CD1c-positive myeloid dendritic cell (primary cell): ENCODE measurements around the gene CD4.

Experiments
- DNase-seq: peaks from one replicate; pipeline ENCODE4 v3.0.0-alpha.2; 2016; ENCODE audit errors: extremely low spot score

CD4 gene

DNA sequence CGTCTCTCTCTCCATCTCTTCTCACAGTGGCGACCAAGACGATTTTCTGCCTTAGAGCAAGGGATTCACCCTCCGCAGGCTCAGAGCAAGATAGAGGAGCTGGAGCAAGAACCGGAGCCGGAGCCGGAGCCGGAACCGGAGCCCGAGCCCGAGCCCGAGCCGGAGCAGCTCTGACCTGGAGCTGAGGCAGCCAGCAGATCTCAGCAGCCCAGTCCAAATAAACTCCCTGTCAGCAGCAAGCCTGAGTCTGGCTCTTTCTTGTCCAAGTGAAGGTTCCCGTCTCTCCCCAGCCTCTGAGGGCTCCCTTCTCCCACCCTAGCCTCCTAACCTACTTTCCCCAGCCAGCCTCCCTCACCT, 11.1 kb upstream of the CD4 start:
- no peak for DNase-seq

DNA sequence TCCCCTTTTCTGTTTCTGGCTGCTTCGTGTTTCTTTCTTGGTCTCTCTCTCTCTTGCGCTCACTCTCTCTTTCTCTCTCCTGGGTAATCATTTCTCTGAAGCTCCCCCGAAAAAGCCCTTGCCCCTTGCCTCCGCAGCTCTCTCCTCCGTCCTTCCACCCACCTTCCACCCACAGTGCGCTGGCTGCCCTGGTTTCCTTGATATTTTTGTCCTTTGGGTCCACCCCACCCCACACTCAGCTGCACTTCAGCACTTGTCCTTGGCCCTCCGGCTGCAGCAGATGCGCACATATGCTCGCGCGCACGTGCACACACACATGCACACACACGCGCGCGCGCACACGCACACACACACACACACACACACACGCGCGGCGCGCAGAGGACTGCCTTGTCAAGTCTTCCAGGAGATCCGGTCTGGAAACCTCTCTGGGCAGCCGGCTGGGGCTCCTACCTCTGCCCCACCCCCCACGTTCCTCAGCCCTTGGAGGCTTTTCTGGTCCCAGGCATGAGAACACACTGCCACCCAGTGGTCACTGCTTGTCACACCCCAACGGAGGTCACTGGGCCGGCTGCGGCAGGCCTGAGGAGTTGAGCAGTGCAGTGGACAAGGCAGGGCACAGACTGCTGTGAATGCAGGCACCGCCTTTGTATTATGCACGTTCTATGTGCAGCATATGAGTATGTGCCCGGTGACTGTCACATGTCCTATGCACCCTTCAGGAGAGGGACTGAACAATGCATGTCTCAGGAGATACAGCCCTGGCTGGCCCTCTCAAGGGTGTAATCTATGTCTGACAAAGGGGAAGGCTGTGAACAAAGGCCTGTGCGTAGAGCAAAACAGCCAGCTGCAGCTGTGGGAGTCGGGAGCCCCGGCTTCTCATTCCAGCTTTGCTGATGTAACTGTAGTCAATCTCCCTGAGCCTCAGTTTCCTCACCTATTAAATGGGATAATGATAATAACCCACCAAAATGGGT, 10.5 kb upstream of the CD4 start:
- peak; percentile 93 for DNase-seq

DNA sequence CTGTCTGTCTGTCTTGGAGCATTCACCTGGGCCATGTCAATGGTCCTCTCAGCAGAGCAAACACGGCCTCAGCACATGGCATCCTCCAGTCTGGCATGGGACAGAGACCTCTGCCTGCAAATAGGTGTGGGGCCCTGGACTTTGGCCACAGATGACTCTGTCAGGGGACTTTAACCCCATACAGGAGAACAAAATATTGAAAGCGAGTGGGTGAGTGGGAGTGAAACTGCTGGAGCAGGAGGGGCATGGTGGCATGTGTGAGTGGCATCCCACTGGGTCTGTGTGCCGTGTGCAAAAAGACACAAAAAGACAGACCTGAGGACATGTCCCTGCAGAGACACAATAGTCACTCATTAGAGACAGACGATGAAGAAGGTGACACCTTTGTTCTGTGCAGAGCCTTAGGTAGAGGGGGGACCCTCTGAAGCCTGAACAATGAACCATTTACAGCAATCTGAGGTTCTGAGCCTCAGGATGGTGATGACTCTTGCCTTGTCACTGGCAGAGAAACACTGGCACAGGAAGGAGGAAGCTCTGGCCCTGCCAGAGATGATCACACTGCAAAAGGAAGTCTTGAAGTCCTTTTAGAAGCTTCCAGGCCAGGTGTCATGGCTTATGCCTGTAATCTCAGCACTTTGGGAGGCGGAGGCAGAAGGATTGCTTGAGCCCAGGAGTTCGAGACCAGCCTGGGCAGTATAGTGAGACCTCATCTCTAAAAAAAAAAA, 9.5 kb upstream of the CD4 start:
- DNase-seq = no peak

DNA sequence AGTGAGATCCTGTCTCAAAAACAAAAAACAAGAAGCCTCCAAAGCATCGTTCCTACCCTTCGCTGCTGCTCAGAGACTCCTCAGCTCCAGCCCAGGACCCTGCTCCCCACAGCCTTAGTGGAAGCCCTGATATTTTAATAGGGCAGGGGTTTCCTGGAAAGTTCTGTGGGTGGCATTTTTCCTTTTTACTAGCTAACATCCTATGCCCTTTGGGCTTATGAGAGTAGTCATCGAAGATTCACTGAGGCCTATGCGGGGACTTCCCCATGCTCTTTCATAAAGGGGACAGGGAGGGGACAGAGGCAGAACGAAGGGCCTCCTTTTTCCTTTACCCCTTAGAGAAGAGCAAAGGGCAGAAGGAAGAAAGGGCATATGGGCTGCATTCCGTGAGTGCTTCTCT, 8.8 kb upstream of the CD4 start:
- no peak for DNase-seq

DNA sequence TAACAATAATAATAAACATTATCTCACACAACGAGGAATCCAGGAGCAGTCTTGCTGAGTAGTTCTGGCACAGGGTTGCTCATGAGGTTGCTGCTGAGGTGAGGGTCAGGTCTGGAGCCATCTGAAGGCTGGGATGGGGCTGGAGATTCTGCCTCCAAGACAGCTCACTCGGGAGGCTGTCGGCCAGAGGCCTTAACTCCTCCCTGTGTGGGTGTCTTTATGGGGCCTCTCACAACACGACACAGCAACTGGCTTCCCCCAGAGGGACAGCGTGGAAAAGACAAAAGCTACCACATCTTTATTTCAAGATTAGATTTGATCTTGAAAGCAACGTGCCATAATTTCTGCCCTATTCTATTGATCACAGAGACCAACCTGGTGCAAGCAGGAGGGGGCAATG, 7.2 kb upstream of the CD4 start:
- DNase-seq = no peak

DNA sequence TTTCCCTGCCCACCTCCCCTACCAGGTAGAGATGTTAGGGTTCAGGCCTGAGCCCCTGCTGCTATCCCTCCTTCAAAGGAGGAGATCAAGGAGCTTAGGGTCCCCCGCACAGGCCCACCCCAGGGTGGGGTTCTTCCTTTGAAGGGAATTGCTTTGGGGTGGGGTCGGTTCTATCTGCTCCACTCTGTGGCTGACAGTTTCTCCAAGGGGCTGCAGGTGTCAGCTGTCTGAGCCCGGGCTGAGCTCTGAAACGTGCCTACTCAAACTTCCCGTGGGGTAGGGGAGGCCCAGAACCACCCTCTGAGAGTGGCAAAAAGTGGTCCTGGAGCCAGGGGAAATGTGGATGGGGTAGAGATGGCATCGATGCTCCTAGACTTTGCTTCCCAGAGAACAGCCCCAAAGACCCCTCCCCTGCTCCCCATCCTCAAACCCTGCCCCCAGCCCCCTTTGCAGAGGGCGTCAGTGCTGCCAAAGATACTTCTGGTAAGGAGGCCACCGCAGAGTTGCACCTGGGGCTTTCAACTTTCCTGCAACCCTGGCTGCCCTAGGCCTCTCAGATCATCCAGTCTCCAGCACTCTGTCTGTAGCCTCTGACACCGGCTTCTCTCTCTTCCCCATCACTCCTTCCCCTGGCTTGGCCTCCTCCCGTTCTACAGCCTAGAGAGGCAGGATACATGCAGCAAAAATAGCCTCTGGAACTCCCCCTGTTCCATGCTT, 6.3 kb upstream of the CD4 start:
- no peak for DNase-seq

DNA sequence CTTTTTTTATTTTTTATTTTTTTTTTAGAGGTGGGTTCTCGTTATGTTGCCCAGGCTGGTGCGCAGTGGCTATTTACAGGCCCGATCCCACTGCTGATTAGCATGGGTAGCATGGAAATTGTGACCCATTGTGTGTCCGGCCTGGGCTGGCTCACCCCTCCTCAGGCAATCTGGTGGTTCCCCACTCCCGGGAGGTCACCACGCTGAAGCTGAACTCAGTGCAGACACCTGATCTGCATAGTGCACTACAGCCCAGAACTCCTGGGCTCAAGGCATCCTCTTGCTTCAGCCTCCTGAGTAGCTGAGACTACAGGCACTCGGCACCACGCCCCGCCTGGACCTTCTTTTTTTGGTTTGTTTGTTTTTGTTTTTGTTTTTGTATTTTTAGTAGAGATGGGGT, 5.5 kb upstream of the CD4 start:
- DNase-seq = no peak

DNA sequence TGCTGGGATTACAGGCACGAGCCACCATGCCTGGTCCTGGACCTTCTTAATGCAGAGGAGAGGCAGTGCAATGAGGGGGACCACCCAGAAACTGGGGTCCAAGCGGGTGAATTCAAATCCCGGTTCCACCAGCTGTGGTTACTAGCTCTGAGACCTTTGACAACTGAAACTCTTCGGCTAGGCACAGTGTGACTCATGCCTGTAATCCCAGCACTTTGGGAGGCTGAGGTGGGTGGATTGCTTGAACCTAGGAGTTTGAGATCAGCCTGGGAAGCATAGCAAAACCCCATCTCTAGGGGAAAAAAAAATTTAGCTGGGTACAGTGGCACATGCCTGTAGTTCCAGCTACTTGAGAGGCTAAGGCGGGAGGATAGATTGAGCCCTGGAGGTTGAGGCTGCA, 5.0 kb upstream of the CD4 start:
- DNase-seq = no peak

DNA sequence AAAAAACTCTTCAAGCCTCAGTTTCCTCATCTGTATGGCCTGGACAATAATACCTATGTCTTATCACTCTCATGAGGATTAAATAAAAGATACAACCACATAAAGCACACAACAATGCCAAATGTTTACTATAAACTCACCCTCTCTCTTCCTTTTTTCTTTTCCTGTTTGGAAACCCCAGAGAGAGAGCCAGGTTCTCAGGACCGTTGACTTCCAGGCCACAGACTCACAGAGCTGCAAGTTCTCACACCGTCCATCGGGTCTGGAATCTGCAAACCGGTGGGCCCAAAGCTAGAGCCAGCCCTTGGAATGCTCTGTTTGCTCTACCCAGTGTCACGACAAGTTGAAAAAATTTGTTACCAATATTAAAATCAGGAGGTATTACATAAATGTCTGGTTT, 4.6 kb upstream of the CD4 start:
- DNase-seq = peak; percentile 48

DNA sequence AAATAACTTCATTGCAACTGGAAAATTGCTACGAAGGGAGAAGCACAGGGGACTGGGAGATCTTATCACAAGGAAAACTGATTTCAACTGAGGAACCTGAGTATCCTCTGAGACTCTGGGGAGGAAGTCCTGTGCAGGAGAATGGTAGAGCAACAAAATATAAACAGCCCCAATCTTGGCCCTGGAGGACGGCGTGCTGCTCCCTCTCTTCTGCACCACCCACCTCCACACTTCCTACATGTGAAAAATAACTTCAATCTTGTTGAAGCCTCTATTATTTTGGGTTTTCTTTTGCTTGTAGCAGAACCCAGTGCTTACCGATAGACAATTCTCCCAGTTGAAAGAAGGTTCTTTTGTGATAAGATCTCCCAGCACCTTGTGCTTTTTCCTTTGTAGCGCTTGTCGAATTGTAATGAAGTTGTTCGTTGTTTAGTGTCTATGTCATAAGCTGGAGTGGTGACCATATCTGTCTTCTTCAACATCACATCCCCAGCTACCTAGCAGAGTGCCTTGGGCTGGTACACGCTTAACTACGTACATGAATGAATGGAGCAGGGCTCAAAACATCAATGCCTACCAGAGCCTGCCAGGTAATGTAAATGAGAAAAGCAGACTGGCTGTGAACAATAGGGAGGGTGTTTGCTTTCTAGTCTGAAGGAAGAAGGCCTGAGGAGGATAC, 2.8 kb upstream of the CD4 start:
- DNase-seq = no peak

DNA sequence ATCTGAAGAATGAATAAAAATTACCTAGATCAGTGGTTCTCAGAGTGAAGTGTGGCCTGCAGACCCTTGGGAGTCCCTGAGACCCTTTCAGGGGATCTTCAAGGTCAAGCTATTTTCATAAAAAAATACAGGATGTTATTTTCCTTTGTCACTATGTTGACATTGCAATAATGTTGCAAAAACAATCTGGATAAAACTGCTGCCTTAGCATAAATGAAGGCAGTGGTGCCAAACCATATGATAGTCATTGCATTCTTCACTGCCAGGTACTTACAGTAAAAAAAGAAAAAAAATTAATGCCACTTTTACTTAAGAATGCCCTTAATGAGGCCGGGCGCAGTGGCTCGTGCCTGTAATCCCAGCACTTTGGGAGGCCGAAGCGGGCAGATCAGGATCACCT, 2.0 kb upstream of the CD4 start:
- no peak for DNase-seq

DNA sequence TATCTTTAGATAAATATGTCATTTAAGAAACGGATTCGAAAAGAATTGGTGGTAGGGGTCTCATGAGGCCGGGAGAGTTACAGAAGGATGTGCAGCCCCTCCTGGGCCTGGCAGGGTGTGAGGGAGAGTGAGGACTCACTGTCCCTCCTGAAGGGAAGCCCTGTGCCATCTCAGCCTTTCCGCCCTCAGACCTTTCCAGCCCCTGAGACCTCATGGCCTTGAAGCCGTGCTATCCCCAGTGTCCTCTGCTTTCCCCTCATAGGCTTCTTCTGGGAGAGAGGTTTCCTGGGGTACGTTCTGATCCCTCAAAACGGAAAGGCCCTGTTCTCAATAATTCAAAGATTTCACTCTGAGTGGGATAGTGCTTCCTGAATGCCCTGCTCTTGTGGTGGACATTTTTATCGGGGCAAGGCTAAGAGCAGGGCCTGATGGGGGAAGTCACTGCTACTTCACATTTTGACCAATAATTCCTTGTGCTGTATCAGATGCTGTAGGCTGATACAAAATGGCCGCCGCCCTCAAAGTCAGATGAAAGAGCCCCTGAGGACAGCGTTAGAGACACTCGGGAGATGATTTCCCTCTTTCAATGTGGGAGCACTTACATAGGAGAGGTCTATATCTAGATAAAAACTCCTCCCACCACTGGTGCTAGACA, 1.3 kb downstream of the CD4 start:
- DNase-seq = peak; percentile 50

DNA sequence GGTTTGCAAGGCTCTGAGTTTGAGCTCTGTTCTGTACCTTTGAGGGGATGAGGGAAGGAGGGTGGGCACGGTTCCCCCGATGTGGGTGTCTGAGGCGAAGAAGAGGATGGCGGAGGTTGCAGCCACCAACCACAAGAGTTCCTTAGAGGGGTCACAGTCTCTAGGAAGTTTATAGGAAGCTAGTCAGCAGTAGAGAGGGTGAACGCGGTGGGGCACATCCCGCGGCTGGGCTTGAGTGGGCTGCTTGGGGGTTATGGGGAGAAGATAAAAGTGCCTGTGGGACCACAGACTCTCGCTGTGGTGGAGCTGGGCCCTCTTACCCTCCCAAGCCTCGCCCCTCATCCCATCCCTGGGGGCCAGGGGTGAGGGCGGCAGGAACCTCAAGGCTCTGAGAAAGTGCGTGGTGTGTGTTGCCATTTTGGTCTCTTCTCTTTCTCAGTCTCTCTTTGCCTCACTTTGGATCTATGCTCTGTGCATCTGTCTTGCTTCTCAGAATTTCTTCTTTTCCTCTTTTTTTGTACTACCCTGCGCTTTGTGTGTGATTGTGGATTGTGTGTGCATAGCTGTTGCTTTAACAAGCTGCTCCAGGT, 2.7 kb downstream of the CD4 start:
- DNase-seq = peak; percentile 25

DNA sequence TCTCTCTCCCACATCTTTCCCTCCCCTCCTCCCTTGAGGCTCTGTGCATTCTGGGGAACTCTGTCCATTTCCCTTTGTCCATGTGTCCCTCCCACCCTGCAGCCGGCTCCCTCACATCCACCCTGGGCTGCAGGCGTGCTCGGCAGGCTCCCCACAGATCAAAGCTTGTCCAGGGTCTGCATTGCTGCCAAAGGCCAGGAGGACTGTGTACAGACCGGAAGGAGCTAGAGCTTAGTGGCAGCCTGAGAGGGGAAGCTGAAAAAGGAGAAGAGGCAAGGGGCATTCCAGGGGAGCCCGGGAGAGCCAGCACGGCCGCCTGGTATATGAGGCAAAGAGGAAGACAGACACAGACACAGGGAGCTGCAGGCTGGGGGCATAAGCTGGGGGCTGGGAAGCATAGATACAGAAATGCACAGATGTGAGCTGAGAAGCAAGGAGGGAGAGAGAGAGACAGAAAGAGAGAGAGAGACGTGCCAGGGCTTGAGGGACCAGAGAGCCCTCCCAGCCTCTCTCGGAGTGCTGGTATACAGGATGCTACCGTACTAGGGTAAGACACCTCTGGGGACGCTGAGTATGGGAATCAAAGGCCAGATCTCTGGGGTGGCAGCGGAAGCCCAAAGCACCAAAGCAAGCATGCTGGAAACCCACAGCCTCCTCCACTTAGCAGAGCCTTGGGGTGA, 3.3 kb downstream of the CD4 start:
- peak; percentile 82 for DNase-seq

DNA sequence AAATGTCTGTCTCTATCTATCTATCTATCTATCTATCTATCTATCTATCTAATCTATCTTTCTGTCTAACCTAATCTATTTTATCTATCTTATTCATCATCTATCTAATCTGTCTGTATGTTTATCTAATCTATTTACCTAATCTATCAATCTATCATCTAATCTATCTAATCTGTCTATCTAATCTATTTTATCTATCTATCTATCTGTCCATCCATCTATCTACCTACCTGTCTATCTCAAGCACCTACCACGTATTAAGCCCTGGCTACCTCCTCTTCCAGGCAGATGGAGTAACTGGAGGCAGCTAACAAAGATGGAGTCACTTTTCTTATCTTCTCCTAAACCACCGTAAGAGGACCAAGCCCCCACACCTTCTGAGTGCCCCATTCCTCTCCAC, 5.8 kb downstream of the CD4 start:
- DNase-seq = no peak

DNA sequence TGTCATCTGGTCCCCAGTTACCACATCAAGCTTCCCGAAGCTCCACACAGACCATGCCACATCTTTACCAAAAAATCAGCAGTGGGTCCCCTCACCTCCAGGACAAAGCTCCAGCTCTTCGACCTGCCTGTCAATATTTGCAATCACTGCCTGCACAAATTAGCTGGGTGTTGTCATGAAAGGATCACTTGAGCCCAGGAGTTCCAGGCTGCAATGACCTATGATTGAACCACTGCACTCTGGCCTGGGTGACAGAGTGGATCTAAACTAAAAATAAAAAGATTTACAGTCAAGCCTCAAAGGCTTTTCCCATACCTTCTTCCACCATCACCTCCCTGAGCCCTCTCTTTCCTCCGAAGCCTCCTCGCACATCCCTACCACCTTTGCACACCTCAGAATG, 7.2 kb downstream of the CD4 start:
- DNase-seq = no peak

DNA sequence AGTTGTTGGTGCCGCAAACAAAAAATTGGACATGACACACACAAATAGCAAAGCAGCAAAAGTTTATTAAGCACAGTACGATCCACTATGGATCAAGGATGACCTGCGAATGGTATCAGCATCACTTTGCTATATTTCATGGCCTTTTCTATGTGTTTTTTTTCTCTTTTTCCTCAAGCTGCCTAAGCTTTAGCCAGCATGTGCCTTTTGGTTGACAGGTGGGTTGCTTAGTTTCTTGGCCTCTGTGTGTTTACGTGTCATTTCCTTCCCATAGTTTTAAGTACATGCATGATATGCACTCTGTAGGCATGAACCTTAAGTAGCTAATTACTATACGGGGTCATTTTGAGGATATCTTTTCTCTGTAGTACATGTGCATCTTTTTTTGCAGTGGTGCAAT, 9.8 kb downstream of the CD4 start:
- no peak for DNase-seq

DNA sequence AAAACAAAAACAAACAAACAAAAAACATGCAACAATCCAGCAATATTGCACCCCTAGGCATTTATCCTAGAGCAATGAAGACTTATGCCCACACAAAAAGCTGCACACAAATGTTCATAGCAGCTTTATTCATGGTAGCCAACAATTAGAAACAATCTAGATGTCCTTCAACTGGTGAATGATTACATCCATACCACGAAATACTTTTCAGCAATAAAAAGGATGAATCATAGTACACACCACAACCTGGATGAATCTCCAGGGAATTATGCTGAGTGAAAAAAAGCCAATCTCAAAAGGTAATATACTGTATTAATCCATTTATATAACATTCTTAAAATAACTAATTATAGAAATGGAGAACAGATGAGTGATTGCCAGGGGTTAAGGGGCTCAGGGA, 17.8 kb downstream of the CD4 start:
- no peak for DNase-seq

DNA sequence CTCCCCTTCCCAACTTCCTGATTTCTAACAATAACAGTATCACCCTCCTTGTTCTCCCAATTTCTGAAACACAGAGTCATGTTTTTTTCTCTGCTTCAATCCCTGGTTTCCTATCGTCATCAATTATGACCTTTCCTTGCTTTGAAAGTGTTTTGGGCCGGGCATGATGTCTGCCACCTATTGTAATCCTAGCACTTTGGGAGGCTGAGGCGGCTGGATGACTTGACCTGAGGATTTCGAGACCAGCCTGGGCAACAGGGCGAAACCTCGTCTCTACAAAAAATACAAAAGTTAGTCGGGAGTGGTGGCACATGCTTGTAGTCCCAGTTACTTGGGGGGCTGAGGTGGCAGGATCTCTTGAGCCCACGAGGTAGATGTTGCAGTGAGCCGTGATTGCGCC, 19.7 kb downstream of the CD4 start:
- no peak for DNase-seq

DNA sequence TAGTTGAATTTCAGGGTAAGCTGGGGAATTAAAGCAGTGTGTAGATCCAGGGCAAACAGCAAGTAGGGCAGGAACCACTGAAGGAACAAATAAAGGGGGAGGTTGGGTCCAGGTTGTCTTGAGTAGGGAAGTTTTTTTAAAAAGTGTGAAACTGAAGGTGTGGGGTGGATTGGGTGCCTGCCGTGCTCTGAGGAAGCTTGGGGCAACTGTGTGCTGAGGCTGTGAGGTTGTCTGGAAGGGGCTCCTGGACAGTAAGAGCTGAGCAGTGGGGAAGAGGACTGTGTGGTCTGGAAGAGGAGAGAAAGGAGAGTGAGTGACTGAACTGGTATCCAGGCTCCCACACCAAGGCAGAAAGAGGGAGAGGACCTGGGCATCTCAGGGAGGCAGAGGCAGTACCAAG, 21.4 kb downstream of the CD4 start:
- DNase-seq = no peak

DNA sequence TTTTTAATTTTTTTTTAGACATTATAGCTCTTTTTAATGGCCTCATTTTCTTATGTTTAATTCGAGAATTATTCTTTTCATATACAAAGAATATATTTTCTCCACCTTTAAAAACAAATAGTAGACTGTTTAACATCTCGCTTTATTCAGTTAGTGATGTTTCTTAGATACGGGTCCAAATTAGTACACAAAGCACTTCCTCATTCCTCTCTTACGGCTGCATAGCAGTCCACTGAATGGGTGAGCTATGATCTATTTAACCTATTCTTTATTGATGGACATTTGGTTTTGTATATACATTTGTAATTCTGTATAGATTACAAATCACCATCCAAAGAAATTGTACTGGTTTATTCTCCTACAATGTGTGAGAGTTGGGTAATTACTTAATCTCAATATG, 24.0 kb downstream of the CD4 start:
- DNase-seq = no peak
